ENCODE data around the gene FREM3.

FREM3 gene

GRCh38 chr4:143618811-143619210, 81.7 kb downstream of the FREM3 start:
- Histone ChIP-seq H3K27me3 (ENCODE audit: low read length) (no peaks in the 10 kb centered on the region), H3K27ac (ENCODE audit: low read depth, low read length) (no peak overlapping the region), H3K4me2 (ENCODE audit: low read depth, low read length, poor library complexity, severe bottlenecking) (no peak overlapping the region), H3K4me3 (ENCODE audit: insufficient read depth, low read length, poor library complexity, severe bottlenecking) (no peak overlapping the region), H3K36me3 (ENCODE audit: low read length) (no peaks in the 10 kb centered on the region), H2AFZ (ENCODE audit: low read depth, low read length, severe bottlenecking) (no peak overlapping the region), H4K20me1 (ENCODE audit: low read depth, low read length) (no peaks in the 10 kb centered on the region), H3K79me2 (ENCODE audit: insufficient read depth, low read length) (no peaks in the 10 kb centered on the region), H3K9me2 (replicated peaks; ENCODE audit: insufficient read depth, low read length) (no peaks in the 10 kb centered on the region), H3F3A (ENCODE audit: insufficient read depth) (no peaks in the 10 kb centered on the region), H3K9ac (ENCODE audit: low read length) (no peak overlapping the region), H3K9me3 (ENCODE audit: insufficient read depth, low read length) (no peaks in the 10 kb centered on the region)
- no peak for TF ChIP-seq CTCF (IDR thresholded peaks at IDR 0.05; ENCODE audit: insufficient read depth, low read length, poor library complexity, severe bottlenecking)

- no peaks in the 10 kb centered on the region for H3K27me3 ChIP-seq (ENCODE audit: low read length)
- TF ChIP-seq CTCF (IDR thresholded peaks at IDR 0.05; ENCODE audit: insufficient read depth, low read length, poor library complexity, severe bottlenecking) (no peak), EZH2phosphoT487 (conservative IDR thresholded peaks at IDR 0.05; ENCODE audit: low read length) (no peak)
- no peak overlapping the region for H3K4me2 ChIP-seq (ENCODE audit: low read depth, low read length, poor library complexity, severe bottlenecking)
- no peaks in the 10 kb centered on the region for H3K9me3 ChIP-seq (ENCODE audit: insufficient read depth, low read length)
- H3K4me3 ChIP-seq (ENCODE audit: insufficient read depth, low read length, poor library complexity, severe bottlenecking) = no peak overlapping the region
- H3K36me3 ChIP-seq (ENCODE audit: low read length) = no peaks in the 10 kb centered on the region
- no peak overlapping the region for H3K9ac ChIP-seq (ENCODE audit: low read length)
- no peak overlapping the region for H2AFZ ChIP-seq (ENCODE audit: low read depth, low read length, severe bottlenecking)
- no peak overlapping the region for H3K27ac ChIP-seq (ENCODE audit: low read depth, low read length)
- no peaks in the 10 kb centered on the region for H3K9me2 ChIP-seq (replicated peaks; ENCODE audit: insufficient read depth, low read length)
- H3F3A ChIP-seq (ENCODE audit: insufficient read depth) = no peaks in the 10 kb centered on the region
- no peaks in the 10 kb centered on the region for H3K79me2 ChIP-seq (ENCODE audit: insufficient read depth, low read length)
- H4K20me1 ChIP-seq (ENCODE audit: low read depth, low read length) = no peaks in the 10 kb centered on the region
These were observed 82.3 kb downstream of the FREM3 start for GRCh38 chr4:143617994-143618679.

GRCh38 chr4:143616771-143617170, 83.7 kb downstream of the FREM3 start:
- no peaks in the 10 kb centered on the region for H3F3A ChIP-seq (ENCODE audit: insufficient read depth)
- no peaks in the 10 kb centered on the region for H3K9me2 ChIP-seq (replicated peaks; ENCODE audit: insufficient read depth, low read length)
- no peak overlapping the region for H3K9ac ChIP-seq (ENCODE audit: low read length)
- H3K79me2 ChIP-seq (ENCODE audit: insufficient read depth, low read length) = no peaks in the 10 kb centered on the region
- H3K9me3 ChIP-seq (ENCODE audit: insufficient read depth, low read length) = no peaks in the 10 kb centered on the region
- no peak overlapping the region for H3K4me3 ChIP-seq (ENCODE audit: insufficient read depth, low read length, poor library complexity, severe bottlenecking)
- H3K4me2 ChIP-seq (ENCODE audit: low read depth, low read length, poor library complexity, severe bottlenecking) = no peak overlapping the region
- H3K36me3 ChIP-seq (ENCODE audit: low read length) = no peaks in the 10 kb centered on the region
- no peak overlapping the region for H2AFZ ChIP-seq (ENCODE audit: low read depth, low read length, severe bottlenecking)
- no peaks in the 10 kb centered on the region for H3K27me3 ChIP-seq (ENCODE audit: low read length)
- H3K27ac ChIP-seq (ENCODE audit: low read depth, low read length) = no peak overlapping the region
- H4K20me1 ChIP-seq (ENCODE audit: low read depth, low read length) = no peaks in the 10 kb centered on the region
- no peak for TF ChIP-seq EZH2phosphoT487 (conservative IDR thresholded peaks at IDR 0.05; ENCODE audit: low read length)
- no peak for TF ChIP-seq CTCF (IDR thresholded peaks at IDR 0.05; ENCODE audit: insufficient read depth, low read length, poor library complexity, severe bottlenecking)

Data from SU-DHL-6 (cell line).